ENCODE data around the gene ENOSF1.
"Not testable (repeated sequence)": the region's sequence is repeated elsewhere in the genome, so short reads cannot be mapped to it uniquely, and the experiment has no call there.

Gene ENOSF1

DNA sequence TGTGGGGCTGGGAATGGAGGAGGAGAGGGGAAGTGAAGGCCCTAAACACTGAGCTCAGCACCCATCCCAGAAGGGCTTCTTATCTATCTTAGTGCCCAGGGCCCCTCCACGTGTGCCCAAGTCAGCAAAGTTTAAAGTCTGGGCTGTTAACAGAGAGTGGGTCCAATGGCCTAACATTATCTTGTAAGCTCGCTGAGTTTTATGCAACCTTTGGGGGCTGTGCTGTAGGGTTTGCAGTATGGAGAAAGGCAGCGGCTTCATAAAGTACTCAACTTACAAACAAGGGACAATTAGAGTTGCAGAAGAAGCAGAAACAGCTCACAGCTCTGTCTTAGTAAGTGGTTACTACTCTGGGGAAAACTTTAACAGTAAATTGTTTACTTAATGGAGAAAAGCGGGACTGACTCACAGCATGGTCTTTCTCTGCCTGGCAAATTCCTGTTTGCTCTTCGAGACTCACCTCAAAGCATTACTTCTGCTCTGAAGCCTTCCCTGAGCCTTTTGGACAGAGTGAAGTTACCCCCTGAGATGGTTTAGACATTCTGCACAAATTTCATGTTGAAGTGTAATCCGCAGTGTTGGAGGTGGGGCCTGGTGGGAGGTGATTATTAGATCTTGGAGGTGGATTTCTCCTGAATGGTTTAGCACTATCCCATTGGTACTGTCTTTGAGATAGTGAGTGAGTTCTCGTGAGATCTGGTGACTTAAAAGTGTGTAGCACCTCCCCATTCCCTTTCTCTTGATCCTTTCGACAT lies 9.0 kb downstream of the ENOSF1 start:
- no peak for DNase-seq

GRCh38 chr18:697800-698199 lies 14.6 kb downstream of the ENOSF1 start:
- no peak for DNase-seq

DNA sequence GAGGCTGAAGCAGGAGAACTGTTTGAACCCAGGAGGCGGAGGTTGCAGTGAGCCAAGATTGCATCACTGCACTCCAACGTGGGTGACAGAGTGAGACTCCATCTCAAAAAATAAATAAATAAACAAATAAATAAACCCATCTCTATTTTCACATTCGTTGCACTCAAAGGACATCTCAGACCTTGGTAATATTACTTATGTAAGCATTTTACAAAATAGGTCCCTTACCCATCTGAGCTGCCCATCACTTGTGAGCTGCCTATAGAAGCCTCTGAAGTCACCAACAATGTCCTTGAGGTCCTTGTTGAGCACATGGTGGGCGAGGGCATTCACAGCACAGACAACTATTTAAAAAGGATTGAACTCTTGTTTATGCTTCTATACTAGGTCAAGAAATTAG lies 15.4 kb downstream of the ENOSF1 start:
- no peak for DNase-seq

DNA sequence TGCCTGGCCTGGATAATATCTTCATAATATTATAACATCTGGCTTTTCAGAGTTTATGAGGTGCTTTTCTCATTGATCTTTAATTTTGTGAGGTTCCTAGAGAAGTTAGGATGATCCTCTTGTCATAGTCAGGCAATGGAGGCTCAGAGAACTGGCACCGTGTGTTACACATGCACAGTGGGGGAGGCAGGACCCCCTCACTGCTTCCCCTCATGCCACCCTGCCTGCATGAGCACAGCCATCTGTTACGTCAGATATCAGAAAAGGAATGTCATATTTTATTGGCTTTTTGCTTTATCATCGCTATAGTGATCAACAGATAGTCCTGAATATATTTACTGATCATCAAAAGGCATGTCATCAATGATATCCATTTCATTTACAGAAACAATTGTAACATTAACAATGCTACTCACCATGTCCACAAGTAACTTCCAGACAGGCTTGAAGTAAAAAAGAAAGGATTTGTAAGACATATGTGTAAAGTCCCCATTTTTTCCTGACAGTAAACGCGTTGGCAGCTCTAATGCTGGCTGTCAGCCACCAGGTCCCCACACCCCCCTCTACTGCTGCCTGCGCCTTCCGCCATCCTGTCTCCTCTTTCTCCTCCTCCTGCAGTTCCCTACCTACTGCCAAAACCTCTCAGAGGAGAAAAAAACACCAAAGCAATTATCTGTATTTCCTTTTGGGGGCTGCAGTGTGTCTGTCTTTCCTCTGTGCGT lies 18.8 kb downstream of the ENOSF1 start:
- DNase-seq, result no peak

- DNase-seq, result no peak
These were observed 19.6 kb downstream of the ENOSF1 start for GRCh38 chr18:692824-693223.

- DNase-seq, result no peak
These were observed 24.1 kb downstream of the ENOSF1 start for GRCh38 chr18:688323-688722.

- no peak for DNase-seq
These were observed 25.9 kb downstream of the ENOSF1 start for GRCh38 chr18:686339-687111.

DNA sequence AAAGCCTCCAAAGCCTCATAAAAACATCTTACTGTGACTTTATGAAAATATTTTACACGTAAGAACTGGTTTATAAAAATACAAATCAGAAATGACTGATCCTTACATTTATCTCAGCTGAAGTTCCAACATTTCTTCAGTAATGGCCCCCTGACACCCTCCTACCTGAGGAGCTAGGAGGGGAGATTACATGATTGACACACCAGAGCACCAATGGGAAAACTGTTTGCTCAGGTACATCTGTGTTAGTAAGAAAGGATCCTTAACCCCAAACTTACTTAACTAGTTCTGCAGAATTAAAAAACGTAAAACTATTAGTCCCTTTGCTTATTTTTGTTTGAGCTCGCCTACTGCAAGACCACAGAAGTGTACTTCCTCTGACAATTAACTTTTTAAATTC lies 27.0 kb downstream of the ENOSF1 start:
- no peak for DNase-seq

DNA sequence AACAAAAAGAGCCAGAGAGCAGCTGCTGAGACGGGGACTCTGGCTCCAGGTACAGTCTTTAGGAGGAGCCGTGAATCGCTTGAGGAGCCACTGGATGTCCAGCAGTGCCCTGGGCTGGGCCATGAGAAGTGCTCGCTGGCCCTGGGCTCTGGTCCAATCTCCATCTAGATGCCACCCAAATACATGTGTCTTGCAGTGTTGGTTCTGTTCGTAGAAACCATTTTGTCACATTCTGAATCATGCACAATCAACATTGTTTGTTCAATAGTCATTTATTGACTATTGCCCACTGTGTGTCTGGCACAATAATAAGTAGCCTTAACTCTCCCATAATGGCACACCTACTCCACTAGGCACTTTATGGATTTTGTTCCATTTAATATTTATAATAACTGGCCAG lies 28.9 kb downstream of the ENOSF1 start:
- no peak for DNase-seq

DNA sequence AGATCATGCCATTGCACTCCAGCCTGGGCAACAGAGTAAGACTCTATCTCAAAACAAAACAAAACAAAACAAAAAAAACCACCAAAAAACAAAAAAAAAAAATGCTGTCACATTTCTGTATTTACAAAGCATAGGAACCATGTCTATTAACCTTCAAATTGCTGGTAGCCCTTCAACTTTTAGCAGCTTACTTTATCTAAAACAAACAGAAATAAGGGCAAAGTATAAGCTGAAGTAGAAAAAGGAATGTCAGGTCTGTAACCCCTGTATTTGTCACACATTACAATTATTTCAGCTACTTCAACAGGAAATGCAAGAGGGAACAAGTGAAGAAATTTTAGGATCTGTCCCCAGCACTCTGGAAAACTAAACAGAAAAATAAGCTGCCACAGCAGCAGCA lies 29.6 kb downstream of the ENOSF1 start:
- no peak for DNase-seq

GRCh38 chr18:682416-682815 lies 30.0 kb downstream of the ENOSF1 start:
- DNase-seq, result not testable (repeated sequence)

DNA sequence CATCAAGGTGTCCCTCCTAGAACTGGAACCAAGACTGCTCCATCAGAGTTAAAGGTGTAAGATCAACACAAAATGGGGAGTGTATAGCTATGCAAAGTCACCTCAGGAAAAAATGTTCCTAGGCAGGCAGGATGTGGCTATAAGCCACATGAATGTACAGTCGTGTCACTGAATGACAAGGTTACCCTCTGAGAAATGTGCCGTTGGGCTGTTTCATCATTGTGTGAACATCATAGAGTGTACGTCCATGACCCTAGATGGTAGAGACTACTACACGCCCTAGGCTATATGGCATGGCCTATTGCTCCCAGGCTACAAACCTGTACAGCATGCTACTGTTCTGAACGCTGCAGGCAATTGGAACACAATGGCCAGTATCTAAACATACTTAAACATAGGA lies 30.4 kb downstream of the ENOSF1 start:
- DNase-seq, result no peak

GRCh38 chr18:680392-680791 lies 32.0 kb downstream of the ENOSF1 start:
- DNase-seq, result no peak

- no peak for DNase-seq
These were observed 32.9 kb downstream of the ENOSF1 start for GRCh38 chr18:679516-679915.

- DNase-seq, result no peak
These were observed 33.8 kb downstream of the ENOSF1 start for GRCh38 chr18:678482-679182.

- DNase-seq, result no peak
These were observed 34.5 kb downstream of the ENOSF1 start for GRCh38 chr18:677951-678381.

DNA sequence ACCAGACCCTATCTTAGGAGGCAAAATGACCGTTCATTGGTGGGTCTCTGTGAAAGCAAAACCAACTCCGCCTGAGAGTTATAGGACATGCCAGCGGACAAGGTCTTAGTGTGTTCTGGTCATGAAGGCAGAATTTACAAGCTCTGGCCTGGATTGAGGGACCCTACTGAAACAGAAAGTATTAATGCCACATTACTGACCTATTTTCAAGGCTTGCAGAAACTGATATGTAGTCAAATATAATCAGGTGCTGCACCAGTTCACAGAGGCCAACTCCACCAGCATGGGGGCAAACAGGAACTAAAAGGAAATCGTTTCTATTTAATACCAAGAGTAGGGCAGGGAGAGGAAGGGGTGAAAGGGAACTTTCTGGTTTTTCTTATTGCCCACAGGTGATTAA lies 35.3 kb downstream of the ENOSF1 start:
- no peak for DNase-seq

DNA sequence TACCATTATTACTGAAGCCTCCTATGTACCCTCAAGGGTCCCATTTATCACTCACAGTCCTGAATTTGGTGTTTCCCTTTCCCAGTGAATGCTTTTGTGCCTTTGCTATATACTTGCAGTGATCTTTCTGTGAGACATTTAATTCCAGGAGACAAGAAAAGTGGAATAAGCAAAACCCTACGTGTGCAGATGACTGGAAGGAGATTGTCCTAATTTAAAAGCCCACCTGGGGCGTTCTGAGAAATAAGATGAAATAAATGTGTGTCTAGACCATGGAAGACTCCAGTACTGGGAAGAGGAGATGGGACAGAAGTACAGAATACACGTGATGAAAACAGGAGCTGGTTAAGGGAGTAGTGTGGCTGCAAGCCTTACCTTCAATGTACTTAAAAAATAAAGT lies 35.7 kb downstream of the ENOSF1 start:
- DNase-seq, result no peak

- no peak for DNase-seq
These were observed 36.4 kb downstream of the ENOSF1 start for GRCh38 chr18:676069-676468.

GRCh38 chr18:675307-675706 lies 37.1 kb downstream of the ENOSF1 start:
- DNase-seq, result no peak

DNA sequence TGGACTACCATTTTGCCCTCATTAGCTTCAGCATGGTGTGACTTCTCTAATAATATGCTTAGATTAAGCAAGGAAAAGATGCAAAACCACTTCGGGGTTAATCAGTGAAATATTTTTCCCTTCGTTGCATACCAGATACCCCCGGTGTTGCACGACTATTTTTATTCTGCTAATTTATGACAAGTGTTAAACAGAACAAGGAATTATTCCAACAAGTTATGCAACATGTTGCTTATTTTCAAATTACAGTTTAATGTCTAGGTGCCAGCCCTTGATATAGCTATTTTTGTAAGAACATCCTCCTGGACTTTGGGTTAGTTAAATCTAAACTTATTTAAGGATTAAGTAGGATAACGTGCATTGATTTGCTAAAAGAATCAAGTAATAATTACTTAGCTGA lies 38.7 kb downstream of the ENOSF1 start:
- DNase-seq, result no peak

- DNase-seq, result no peak
These were observed 39.1 kb downstream of the ENOSF1 start for GRCh38 chr18:673317-673716.

DNA sequence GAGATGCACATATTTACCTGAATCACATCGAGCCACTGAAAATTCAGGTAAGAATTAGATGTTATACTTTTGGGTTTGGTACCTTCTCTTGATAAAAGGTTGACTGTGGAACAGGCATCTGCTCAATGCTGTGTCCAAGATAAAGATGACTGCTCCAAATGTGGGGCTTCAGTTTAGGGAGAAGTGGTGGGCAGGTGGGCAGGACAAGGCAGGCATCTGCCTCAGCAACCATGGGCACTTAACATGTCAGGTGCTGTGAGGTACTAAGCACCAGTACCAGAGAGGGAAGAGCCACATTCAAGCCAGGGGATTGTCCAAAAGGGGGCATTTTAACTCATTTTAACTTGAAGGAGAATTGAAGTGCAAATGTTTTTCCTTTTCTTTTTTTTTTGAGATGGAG lies 41.0 kb downstream of the ENOSF1 start:
- no peak for DNase-seq

Data from NCI-H1092 (cell line).